ENCODE measurements around the gene ASRGL1. TPM values are rescaled to one million over a fixed set of nuclear protein-coding genes. Genes with fewer than 3 reads are reported as not detected.
"Not testable (repeated sequence)": the region's sequence is repeated elsewhere in the genome, so short reads cannot be mapped to it uniquely, and the experiment has no call there.

Gene ASRGL1
- total RNA-seq, 2 experiments from 2014 or later: 1.2 to 1.3 TPM

DNA sequence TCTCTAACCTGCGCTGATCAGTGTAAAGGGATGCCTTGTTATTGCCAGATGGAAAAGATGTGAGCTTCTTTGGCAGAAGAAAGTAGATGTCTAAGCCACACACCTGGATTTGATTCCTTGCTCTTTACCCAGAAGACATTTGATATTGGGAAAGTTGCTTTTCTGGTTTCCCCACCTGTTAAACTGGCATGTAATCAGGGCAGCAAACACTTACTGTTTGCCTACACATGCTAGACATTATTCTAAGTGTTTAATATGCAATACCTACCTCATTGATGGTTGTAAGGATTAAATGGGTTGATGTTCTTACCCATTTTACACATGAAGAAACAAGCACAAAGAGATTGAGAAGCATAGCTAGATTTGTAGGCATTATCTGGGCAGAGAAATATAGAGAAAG, 16.6 kb downstream of the ASRGL1 start:
- ChIA-PET CTCF (interaction anchor here (0.8 to 1.4 kb wide), 4 partner anchors 14 to 189 kb away, joined by 3 to 7 read pairs (median 4); no protein-coding TSS in a partner anchor), POLR2A (interaction anchor here (0.7 kb wide), 1 partner anchor 71 kb away, joined by 3 read pairs; no protein-coding TSS in a partner anchor)
- no peak for DNase-seq
- H3K27me3 Mint-ChIP-seq: no peaks in the 10 kb centered on the region
- ATAC-seq: no peak
- no peaks in the 10 kb centered on the region for H3K9me3 Mint-ChIP-seq (ENCODE audit: low read depth)
- peaks cover 11% of the 10 kb centered on the region for H3K4me1 Mint-ChIP-seq
- no peak overlapping the region for H3K4me3 Mint-ChIP-seq
- H3K36me3 Mint-ChIP-seq (ENCODE audit: low read depth): no peaks in the 10 kb centered on the region
- no peak overlapping the region for H3K27ac Mint-ChIP-seq
- intact Hi-C loops (cut with DNase I, micrococcal nuclease): no loop called here

DNA sequence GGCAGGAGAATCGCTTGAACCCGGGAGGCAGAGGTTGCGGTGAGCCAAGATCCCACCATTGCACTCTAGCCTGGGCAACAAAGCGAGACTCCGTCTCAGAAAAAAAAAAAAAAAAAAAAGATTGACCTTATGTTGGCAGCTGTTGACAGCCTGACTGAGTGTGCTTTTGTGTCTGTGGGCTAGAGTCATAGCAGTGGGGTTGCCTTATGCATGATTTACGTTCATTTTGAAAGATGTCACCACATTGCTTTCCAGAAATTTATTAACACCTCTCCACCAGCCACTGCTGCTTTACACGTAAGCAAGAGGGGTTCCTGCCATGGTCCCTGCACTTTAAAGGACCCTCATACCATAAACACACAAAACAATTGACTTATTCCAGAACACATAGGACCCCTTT, 21.0 kb downstream of the ASRGL1 start:
- Mint-ChIP-seq H3K4me1 (no peaks in the 10 kb centered on the region), H3K27me3 (no peaks in the 10 kb centered on the region), H3K9me3 (ENCODE audit: low read depth) (no peaks in the 10 kb centered on the region), H3K36me3 (ENCODE audit: low read depth) (no peaks in the 10 kb centered on the region), H3K4me3 (no peak overlapping the region), H3K27ac (no peak overlapping the region)
- intact Hi-C loops (cut with DNase I, micrococcal nuclease): no loop called here
- ATAC-seq: peak; percentile 19
- DNase-seq: no peak
- ChIA-PET CTCF (no interaction called here), POLR2A (interaction anchor here (0.7 kb wide), 1 partner anchor 658 kb away, joined by 9 read pairs; no protein-coding TSS in a partner anchor)

DNA sequence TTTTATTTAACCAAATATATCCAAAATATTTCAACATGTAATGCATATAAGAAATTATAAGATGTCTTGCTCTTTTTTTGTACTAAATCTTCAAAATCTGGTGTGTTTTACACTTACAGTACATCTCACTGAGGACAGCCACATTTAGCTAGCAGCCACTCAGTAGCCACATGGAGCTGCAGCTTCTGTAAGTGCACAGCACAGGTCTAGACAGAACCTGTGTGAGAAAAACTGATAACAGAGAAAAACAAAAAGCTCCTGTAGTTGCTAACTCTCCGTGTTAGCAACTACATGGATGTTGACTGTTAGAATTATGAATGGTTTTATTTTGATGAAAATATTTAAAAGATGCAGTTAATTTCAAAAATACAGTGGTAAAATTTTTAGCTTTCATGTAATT, 22.2 kb downstream of the ASRGL1 start:
- Mint-ChIP-seq H3K36me3 (ENCODE audit: low read depth) (no peaks in the 10 kb centered on the region), H3K27ac (no peak overlapping the region), H3K27me3 (no peaks in the 10 kb centered on the region), H3K4me3 (no peak overlapping the region), H3K9me3 (ENCODE audit: low read depth) (no peaks in the 10 kb centered on the region), H3K4me1 (no peaks in the 10 kb centered on the region)
- ATAC-seq (no peak), DNase-seq (no peak)
- ChIA-PET POLR2A (interaction anchor here (0.6 kb wide), 1 partner anchor 624 kb away, joined by 4 read pairs; no protein-coding TSS in a partner anchor), CTCF (interaction anchor here (0.6 to 3.0 kb wide), 5 partner anchors 18 to 530 kb away, joined by 3 to 12 read pairs (median 4); no protein-coding TSS in a partner anchor)
- intact Hi-C loops (cut with DNase I, micrococcal nuclease): no loop called here

DNA sequence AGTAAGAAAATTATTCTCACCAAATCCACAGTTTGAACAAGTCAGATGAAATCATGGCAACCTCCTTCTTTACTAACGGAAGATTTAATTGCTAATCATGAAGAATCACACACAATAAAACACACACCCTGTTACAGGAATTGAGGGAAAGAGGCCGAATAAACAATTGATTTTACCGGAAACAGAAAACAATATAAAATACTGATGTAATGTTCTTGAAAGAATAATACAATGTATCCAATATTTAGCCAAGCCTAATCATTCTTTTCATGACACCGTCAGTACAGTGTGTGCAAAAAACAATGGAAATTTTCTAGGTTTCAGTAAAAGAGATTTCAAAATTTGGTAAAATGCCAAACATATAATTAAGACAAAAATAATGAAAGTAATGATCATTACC, 23.4 kb downstream of the ASRGL1 start:
- DNase-seq (no peak), ATAC-seq (no peak)
- no peak overlapping the region for H3K27ac Mint-ChIP-seq
- H3K36me3 Mint-ChIP-seq (ENCODE audit: low read depth): no peaks in the 10 kb centered on the region
- no peak overlapping the region for H3K4me3 Mint-ChIP-seq
- CTCF ChIA-PET: interaction anchor here (3.0 kb wide), 1 partner anchor 20 kb away, joined by 12 read pairs; no protein-coding TSS in a partner anchor
- intact Hi-C loops (cut with DNase I, micrococcal nuclease): no loop called here
- no peaks in the 10 kb centered on the region for H3K27me3 Mint-ChIP-seq
- no peaks in the 10 kb centered on the region for H3K9me3 Mint-ChIP-seq (ENCODE audit: low read depth)
- no peaks in the 10 kb centered on the region for H3K4me1 Mint-ChIP-seq
- POLR2A ChIA-PET: interaction anchor here (0.6 kb wide), 1 partner anchor 336 kb away, joined by 6 read pairs; no protein-coding TSS in a partner anchor

DNA sequence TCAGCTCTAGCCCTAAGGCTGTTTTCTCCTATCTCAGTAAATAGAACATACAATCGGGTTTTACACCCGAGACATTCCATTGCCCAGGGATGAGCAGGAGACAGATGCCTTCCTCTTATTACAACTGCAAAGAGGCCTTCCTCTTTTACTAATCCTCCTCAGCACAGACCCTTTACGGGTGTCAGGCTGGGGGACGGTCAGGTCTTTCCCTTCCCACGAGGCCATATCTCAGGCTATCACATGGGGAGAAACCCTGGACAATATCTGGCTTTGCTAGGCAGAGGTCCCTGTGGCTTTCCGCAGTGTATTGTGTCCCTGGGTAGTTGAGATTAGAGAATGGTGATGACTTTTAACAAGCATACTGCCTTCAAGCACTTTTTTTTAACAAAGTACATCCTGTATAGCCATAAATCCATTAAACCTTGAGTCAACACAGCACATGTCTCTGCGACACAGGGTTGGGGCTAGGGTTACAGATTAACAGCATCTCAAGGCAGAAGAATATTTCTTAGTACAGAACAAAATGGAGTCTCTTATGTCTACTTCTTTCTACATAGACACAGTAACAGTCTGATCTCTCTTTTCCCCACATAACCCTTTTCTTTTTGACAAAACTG, 31.7 kb downstream of the ASRGL1 start:
- H3K27me3 Mint-ChIP-seq; CTCF ChIA-PET; H3K27ac Mint-ChIP-seq; ATAC-seq; DNase-seq; intact Hi-C loops (cut with DNase I, micrococcal nuclease); H3K4me3 Mint-ChIP-seq; H3K9me3 Mint-ChIP-seq (ENCODE audit: low read depth); H3K4me1 Mint-ChIP-seq; H3K36me3 Mint-ChIP-seq (ENCODE audit: low read depth): not testable (repeated sequence)
- POLR2A ChIA-PET: interaction anchor here (0.6 kb wide), 1 partner anchor 14 kb away, joined by 3 read pairs; no protein-coding TSS in a partner anchor

DNA sequence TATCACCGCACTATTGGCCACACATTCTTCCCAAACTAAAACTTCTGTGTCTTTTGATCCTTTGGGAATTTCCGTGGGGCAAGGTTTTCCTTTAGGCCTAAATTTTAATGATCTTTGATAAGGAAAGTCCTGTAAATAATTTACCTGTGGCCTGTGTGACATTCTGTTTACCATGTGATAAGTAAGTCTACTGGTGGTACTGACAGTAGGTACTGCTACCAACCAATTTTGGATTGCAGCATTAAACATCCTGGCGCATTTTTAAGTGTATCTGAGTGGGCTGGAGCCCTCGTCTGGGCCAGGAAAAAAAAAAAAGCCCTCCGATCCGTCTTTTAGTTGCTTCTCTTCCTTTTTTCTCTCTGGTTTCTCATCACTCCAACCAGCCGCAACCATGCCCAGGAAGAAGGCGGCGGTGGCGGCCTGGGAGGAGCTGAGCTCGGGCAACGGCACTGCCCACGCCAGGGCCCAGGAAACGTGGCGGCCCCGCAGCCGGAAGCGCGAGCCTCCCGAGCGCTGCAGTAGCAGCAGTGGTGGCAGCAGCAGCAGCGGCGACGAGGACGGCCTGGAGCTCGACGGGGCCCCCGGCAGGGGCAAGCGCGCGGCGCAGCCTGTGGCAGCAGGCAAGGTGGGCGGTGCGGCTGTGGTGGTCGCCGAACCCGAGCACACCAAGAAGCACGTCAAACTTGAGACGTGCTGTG, 33.6 kb downstream of the ASRGL1 start:
- Mint-ChIP-seq H3K36me3 (ENCODE audit: low read depth) (no peaks in the 10 kb centered on the region), H3K4me3 (peak overlapping the region; percentile 58), H3K9me3 (ENCODE audit: low read depth) (no peaks in the 10 kb centered on the region), H3K4me1 (peaks cover 7% of the 10 kb centered on the region), H3K27ac (peak overlapping the region; percentile 94), H3K27me3 (no peaks in the 10 kb centered on the region)
- intact Hi-C loops (cut with DNase I, micrococcal nuclease): loop anchor here in 1 of 2 experiments (2.0 kb wide), 1 partner anchor 30 kb away; no protein-coding TSS in a partner anchor
- POLR2A ChIA-PET: no interaction called here
- ATAC-seq (peak; percentile 94), DNase-seq (peak; percentile 78)
- CTCF ChIA-PET: interaction anchor here (0.6 to 1.6 kb wide), 5 partner anchors 18 to 109 kb away, joined by 3 to 7 read pairs (median 4); no protein-coding TSS in a partner anchor

DNA sequence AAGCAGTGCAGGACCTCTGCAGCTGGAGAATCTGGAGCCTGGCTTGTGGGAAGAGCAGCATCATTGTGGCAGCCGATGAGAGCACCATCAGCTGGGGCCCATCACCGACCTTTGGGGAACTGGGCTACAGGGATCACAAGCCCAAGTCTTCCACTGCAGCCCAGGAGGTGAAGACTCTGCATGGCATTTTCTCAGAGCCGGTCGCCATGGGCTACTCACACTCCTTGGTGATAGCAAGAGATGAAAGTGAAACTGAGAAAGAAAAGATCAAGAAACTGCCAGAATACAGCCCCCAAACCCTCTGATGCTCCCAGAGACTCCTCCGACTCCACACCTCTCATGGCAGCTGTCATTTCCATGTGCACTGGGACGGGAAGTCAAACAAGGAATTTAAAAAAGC, 35.6 kb downstream of the ASRGL1 start:
- Mint-ChIP-seq H3K9me3 (ENCODE audit: low read depth) (no peaks in the 10 kb centered on the region), H3K27me3 (no peaks in the 10 kb centered on the region), H3K27ac (no peak overlapping the region), H3K4me1 (peaks cover 7% of the 10 kb centered on the region), H3K4me3 (no peak overlapping the region), H3K36me3 (ENCODE audit: low read depth) (no peaks in the 10 kb centered on the region)
- ATAC-seq (peak; percentile 47), DNase-seq (peak; percentile 41)
- POLR2A ChIA-PET: no interaction called here
- CTCF ChIA-PET: interaction anchor here (0.6 to 0.8 kb wide), 2 partner anchors 33 to 192 kb away, joined by 3 to 4 read pairs; no protein-coding TSS in a partner anchor
- intact Hi-C loops (cut with DNase I, micrococcal nuclease): no loop called here

DNA sequence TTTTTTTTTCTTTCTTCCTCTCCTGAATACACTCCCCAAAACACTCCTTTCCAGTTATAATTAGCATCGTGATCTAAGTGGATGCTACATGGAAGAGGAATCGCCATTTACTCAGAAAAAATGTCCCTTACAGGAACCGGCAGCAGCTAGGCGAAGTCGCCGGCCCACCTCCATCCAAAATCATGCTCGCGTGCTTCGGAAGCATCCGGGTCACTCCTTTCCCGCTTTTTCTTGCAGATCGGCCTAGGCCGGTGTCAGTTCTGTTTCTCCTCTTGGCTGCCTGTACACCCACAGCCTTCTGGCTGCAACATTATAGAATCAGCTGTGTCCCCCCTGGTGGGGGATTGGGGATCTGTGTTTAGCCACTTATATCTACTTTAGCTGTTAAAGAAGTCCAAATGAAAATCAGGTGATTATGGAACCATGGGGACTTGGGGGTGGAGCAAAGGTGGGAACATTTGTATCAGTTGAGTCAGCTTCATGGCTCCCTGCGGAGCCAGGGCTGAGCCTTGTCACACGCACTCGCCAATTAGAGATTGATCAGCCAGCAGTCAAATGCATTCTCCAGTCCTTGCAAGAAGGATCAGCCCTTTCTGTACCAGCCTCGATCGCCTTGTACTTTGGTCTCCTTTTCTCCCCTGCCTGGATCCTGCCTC, 36.3 kb downstream of the ASRGL1 start:
- no peak overlapping the region for H3K27ac Mint-ChIP-seq

DNA sequence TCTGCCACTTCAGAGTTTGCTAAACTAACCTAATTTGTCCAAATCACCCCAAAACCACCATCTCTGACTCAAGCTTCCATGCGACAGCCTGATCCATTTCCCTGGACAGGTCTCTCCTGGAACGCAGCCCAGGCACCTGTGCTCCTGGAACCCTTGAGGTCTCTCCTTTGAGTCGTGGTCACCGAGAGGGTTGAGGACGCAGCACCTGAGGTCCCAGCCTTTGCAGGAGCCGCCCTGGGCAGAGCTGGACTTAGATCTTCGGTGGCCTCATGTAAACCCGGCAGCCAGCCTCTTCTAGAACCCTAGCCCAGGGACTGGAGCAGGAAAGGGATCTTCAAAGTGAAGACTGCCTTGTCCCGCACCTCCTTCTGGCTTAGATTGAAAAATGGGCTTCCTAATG, 37.6 kb downstream of the ASRGL1 start:
- ATAC-seq: no peak
- CTCF ChIA-PET: interaction anchor here (1.6 to 2.6 kb wide), 2 partner anchors 34 to 37 kb away, joined by 4 to 10 read pairs; no protein-coding TSS in a partner anchor
- intact Hi-C loops (cut with DNase I, micrococcal nuclease): loop anchor here in 1 of 2 experiments (5.0 kb wide), 1 partner anchor 158 kb away; no protein-coding TSS in a partner anchor
- Mint-ChIP-seq H3K9me3 (ENCODE audit: low read depth) (no peaks in the 10 kb centered on the region), H3K4me3 (no peak overlapping the region), H3K27ac (no peak overlapping the region), H3K4me1 (peaks cover 7% of the 10 kb centered on the region), H3K27me3 (no peaks in the 10 kb centered on the region), H3K36me3 (ENCODE audit: low read depth) (no peaks in the 10 kb centered on the region)
- DNase-seq: no peak
- POLR2A ChIA-PET: no interaction called here

More for the DNA sequence above, 36.3 kb downstream of the ASRGL1 start:
- ChIA-PET POLR2A (no interaction called here), CTCF (interaction anchor here (0.5 to 2.6 kb wide), 3 partner anchors 33 to 585 kb away, joined by 3 to 10 read pairs (median 4); no protein-coding TSS in a partner anchor)
- Mint-ChIP-seq H3K9me3 (ENCODE audit: low read depth) (no peaks in the 10 kb centered on the region), H3K4me3 (no peak overlapping the region), H3K27me3 (no peaks in the 10 kb centered on the region), H3K4me1 (peaks cover 7% of the 10 kb centered on the region), H3K36me3 (ENCODE audit: low read depth) (no peaks in the 10 kb centered on the region)
- DNase-seq (no peak), ATAC-seq (no peak)
- intact Hi-C loops (cut with DNase I, micrococcal nuclease): no loop called here

DNA sequence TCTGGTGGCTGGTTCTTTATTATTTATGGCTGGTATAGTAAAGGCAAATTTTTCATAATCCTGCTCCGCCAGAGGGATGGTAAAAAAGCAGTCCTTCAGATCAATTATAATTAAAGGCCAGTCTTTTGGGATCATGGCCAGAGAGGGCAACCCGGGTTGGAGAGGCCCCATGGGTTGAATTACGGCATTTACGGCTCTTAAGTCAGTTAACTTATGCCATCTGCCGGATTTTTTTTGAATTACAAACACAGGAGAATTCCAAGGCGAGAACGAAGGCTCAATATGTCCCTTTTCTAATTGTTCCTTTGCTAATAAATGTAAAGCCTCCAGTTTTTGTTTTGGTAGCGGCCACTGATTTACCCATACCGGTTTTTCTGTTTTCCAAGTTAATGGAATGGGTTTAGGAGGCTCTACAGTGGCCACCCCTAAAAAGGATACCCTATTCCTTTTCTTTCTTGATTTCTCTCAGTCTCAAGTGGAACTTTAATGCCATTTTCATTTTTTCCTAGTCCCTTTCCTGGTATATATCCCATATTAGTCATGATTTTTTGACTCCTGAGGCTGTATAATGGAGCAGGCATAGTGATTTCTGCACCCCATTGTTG, 41.3 kb downstream of the ASRGL1 start:
- H3K27me3 Mint-ChIP-seq; ATAC-seq; POLR2A ChIA-PET; H3K4me3 Mint-ChIP-seq; H3K36me3 Mint-ChIP-seq (ENCODE audit: low read depth); H3K9me3 Mint-ChIP-seq (ENCODE audit: low read depth); H3K27ac Mint-ChIP-seq; H3K4me1 Mint-ChIP-seq: not testable (repeated sequence)
- intact Hi-C loops (cut with DNase I, micrococcal nuclease): loop anchor here (1.0 to 5.0 kb wide), 3 partner anchors 38 to 207 kb away; no protein-coding TSS in a partner anchor
- peak; percentile 29 for DNase-seq
- CTCF ChIA-PET: interaction anchor here (0.7 to 2.1 kb wide), 6 partner anchors 12 to 39 kb away, joined by 3 to 48 read pairs (median 6); partner anchors contain the start of gene ASRGL1

DNA sequence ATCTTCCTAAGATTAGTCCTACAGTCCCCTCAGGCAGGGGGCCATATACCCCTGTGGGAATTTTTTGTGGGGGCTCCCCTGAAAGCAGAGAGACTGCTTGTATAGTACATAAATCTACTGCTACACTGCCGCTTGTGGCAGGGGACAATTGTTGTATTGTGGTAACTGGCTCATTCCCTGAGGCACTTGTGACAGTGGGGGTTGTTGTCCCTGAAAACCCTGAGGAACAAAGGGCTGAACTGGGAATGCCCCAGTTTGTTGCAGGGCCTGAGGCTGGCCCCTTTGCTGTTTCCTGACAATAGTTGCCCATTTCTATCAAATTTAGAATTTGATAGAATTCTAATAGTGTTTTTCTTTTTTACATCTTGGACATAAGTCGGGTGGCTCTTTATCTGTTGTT, 42.3 kb downstream of the ASRGL1 start:
- H3K9me3 Mint-ChIP-seq (ENCODE audit: low read depth); H3K27me3 Mint-ChIP-seq; H3K4me3 Mint-ChIP-seq; ATAC-seq; H3K27ac Mint-ChIP-seq; H3K4me1 Mint-ChIP-seq; H3K36me3 Mint-ChIP-seq (ENCODE audit: low read depth); DNase-seq; POLR2A ChIA-PET: not testable (repeated sequence)
- CTCF ChIA-PET: interaction anchor here (0.6 to 1.8 kb wide), 17 partner anchors 12 to 315 kb away, joined by 3 to 12 read pairs (median 3); no protein-coding TSS in a partner anchor
- intact Hi-C loops (cut with DNase I, micrococcal nuclease): loop anchor here in 1 of 2 experiments (5.0 kb wide), 1 partner anchor 162 kb away; no protein-coding TSS in a partner anchor
